Central memory CD4-positive, alpha-beta T cell (primary cell): ENCODE measurements around the gene FANCM.

ENCODE experiments used
- DNase-seq: peaks from one replicate; pipeline ENCODE4 v3.0.0; 2022

Gene FANCM

GRCh38 chr14:45238988-45239387, 103.3 kb downstream of the FANCM start:
- no peak for DNase-seq

- no peak for DNase-seq
Measured at GRCh38 chr14:45242706-45243105, 107.0 kb downstream of the FANCM start.

DNA sequence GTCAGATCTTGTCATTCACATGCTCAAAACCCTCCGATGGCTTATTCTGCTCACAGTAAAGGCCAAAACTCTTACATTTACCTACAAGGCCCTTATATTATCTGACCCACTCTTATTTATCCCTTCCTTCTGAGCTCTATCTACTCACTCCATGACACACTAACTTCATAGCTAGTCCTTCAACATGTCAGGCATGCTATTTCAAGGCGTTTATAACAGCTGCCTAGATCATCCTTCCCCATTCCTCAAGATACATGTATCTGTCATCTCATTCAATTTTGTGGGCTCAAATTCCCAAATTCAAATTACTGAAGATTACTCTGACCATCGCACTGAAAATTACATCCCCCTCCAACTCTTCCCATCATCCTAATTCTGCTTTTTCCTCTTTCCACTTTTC, 110.4 kb downstream of the FANCM start:
- no peak for DNase-seq

- DNase-seq = no peak
Measured at GRCh38 chr14:45246691-45247090, 111.0 kb downstream of the FANCM start.

- no peak for DNase-seq
Measured at GRCh38 chr14:45247427-45247826, 111.7 kb downstream of the FANCM start.

DNA sequence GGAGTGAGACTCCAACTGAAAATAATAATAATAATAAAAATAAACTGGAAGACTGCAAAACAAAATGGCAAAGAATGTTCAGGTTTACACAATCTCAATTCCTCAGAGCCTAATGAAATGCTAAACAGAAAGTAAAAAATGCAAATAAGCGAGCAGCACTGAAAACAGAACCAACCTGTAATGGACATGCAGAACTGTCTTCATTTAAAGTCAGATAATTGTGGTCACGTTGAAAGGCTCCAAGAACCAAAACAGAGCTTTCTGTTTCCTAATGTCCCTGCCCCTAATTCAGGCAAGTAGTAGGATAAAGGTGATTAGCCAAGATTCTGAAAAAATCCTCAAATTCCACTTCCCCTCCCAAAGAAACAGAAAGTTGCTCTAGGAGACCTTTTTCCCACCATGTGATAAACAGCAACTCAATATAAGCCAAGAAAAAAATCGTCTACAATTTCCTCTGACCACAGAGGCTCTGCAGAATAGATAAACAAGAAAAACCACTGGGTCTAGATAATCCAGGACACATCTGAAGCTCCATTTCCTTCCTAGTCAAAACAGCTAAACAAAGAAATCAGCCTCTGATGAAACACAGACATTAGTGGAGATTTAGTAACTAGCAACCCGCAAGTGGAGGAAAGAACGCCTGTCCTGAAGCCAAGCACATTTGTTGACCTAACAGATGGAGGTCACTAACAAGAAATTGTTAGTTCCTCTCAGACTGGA, 114.3 kb downstream of the FANCM start:
- DNase-seq = no peak
